CD4-positive, alpha-beta T cell treated with Interleukin-6 for 4 hours (primary cell): ENCODE data around the gene HS2ST1.

ENCODE experiments used
- DNase-seq: peaks from one replicate; pipeline ENCODE4 v3.0.0-alpha.2; 2020; ENCODE audit warnings: mixed read lengths

Gene HS2ST1

DNA sequence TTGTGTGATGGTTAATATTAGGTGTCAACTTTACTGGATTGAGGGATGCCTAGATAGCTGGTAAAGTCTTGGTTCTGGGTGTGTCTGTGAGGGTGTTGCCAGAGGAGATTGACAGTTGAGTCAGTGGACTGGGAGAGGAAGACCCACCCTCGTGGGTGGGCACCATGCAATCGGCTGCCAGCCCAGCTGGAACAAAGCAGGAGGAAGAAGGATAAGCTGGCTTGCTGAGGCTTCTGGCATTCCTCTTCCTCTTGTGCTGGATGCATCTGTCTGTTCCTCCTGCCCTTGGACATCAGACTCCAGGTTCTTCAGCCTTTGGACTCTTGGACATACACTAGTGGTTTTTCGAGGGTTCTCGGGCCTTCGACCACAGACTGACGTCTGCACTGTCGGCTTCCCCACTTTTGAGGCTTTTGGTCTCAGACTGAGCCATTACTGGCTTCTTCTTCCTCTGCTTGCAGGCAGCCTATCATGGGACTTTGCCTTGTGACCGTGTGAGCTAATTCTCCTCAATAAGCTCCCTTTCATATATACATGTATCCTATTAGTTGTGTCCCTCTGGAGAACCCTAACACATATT, 230.0 kb downstream of the HS2ST1 start:
- no peak for DNase-seq

DNA sequence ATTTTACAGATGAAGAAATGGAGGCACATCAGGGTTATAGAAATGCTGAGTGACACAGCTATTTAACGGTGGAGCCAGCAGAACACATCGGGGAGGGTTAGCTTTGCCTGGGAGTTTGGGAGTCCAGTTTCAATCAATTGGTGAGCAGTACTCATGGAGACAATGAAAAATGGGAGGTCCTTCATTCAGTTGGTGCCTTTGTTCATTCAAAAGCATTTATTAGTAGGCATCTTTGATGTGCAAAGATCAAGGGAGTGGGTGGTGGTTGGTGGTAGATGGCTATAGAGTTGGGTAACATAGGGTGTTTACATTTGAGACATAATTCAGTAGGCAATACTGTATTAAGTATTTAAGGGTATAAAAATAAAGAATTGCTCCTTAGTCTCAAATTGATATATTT, 230.5 kb downstream of the HS2ST1 start:
- DNase-seq: no peak

DNA sequence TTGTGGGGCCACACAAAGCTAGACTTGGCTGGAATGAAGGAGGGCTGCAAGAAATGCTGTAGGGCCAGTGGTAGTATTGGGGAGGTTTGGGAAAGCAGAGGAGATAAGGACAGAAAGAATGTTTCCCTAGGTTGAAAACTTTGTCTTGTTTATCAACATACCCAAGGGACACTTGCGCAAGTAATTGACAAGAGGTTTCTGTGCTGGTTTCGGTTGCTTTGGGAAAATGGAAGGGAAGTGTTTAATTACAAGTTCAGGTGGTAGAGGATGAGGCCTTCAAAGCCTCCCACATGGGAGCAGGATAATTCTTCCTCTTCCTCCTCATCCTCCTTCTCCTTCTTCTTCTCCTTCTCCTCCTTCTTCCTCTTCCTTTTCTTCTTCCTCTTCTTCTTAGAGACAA, 232.1 kb downstream of the HS2ST1 start:
- DNase-seq: no peak

DNA sequence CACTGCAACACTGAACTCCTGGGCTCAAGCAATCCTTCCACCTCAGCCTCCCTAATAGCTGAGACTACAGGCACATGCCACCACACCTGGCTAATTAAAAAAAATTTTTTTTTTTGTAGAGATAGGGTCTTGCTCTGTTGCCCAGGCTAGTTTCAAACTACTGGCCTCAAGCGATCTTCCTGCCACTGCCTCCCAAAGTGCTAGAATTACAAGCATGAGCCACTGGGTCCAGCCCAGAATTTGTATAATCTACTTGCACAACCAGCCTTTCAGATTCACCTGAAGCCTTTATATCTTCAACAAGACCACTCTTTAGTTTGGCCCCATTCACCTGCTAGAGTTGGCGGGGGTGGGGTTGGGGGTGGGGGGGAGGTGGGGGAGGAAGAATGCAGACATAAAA, 232.6 kb downstream of the HS2ST1 start:
- no peak for DNase-seq

DNA sequence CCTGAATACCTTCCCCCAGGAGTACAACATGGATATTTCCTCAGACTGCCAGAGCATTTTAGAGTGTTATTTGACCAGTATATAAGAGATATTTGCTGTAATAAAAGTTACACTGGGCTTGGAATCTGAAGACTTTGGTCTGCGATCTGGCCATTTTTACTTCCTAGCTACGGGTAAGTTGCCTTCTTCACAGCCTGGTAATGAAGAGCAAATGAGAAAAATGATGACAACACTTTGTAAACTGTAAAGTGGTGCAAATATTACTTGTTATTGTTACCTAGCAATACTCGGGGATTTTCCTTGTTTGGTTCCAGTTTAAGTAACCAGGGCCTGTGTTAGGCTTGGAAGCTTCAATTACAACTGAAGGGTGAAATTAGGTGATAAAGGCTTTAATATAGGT, 233.4 kb downstream of the HS2ST1 start:
- no peak for DNase-seq

DNA sequence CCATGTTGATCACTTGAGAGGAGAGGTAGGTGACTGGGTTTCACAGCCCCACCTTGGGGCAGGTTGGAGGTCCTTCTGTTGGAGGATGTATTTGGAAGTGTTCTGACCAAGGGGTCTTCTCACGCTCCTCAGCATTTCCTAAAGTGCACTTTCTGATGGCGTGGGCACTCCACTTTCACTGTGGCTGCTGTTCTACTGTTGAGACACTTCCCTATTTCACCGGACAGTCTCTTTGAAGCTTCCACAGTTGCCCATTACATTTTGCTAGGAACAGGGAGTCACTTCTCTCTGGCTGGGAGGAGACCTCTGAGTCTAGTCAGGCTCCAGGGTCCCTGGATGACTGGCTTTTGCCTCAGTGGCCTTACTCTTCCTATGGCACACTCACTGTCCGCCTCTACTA, 234.2 kb downstream of the HS2ST1 start:
- DNase-seq: no peak

DNA sequence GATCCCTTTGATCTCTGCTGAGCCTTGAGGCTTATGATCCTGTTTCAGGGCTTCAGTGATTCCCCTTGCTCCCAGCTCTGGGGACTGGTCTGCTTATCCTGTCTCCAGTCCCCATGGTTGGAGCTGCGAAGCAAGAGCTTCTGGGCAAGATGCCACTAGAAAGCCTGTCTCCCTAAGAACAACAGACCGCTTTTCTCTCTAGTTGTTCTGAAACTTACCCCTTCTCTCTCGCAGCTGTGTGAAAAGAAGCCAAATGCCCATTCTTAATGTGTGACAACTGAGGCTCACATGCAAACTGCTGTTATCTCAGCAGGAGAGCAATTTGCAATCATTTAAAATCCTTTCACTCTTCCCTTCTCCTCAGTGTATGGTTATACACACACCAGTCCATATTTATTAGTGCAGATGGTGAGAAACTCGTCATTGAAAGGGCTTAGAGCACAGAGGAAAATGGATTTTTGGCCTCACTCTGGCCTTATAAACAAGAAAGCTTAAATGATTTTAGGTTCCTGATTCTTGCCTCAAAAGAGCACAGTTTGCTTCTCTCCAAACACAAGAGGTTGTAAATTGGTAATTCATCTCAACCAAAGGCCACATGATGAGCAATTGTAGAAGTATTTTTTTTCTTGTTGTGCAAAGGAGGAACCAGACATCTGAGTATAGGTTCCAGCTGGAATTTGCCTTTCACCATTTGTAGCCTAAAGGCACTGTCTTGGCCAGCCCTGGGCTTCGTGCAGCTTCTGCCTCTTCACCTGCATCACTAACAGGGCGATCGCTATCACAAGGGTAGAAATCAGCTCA, 235.0 kb downstream of the HS2ST1 start:
- no peak for DNase-seq

DNA sequence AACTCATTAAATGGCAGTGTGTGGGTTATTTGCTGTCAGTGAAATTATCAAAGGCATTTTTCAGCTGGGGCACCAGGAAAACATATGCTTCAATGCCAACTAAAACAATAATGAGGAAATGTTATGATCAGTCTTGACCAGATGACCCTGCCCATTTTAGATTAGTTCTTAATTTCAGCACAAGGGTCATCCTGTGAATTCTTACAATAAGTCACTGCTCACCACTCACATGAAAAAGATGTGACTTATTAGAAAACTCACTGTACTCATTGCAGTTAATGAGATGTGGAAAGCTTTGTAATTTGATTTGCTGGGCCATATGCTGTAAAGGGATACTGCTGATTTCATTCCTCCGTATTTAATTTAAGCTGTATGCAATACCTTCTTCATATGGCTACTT, 235.7 kb downstream of the HS2ST1 start:
- DNase-seq: no peak

DNA sequence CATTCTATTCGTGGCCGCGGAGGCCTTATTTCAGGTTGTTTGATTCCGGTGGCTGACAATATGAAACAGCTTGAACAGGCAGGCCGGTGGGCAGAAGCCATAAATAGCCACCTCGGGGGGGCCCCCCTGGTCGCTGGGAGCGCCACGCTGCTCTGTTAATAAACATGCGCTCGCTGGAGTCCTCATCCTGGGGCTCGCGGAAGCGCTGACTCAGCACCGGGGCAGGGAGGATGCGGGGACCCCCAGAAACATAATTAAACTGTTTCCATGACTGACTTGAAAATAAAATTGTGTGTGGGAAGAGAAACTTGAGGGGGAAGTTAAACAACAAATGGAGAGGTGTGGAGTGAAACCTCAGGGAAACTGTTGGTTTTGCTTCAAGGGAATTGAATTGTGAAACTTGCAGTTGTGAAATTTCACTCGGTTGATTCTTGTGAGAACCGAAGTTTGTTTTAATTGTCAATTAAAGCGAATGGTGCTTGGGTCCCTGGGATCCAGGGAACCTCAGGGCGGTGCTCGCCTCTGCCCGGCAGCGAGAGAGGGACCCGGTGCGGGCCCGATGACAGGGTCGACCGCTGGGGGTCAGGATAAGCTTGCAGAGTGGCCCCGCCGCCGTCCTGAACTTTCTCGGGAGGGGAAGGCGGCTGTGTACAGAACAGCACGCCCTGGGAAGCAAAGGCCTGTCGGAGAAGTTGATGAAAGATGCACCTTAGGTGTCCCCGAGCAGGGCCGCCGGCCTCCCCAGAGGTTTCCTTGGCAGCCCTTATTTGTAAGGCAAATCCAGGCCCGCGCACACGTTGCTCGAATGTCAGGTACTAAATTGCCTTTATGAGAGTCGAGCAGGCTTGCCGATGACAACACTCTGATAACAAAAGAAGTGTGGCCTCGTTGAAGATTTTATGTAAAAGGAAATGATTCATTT, 237.3 kb downstream of the HS2ST1 start:
- peak; percentile 26 for DNase-seq

DNA sequence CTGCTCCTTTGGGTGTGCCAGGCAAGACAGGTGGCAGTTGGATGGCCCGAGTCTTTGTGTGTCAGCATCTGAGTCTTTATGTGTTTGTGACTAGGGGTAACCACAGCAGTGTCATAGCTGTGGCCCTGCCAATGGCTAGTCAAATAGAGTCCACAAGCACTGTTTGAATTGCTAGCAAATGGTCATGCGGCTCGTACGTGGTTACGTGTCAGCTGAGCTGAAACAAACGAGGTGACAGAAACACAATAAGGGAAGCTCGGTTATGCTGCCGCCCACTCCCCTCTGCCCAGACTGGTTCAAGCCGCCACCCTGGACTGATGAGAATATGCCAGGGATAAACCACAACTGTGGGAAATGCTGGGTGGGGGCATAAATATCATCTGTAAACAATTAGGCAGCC, 239.9 kb downstream of the HS2ST1 start:
- no peak for DNase-seq

DNA sequence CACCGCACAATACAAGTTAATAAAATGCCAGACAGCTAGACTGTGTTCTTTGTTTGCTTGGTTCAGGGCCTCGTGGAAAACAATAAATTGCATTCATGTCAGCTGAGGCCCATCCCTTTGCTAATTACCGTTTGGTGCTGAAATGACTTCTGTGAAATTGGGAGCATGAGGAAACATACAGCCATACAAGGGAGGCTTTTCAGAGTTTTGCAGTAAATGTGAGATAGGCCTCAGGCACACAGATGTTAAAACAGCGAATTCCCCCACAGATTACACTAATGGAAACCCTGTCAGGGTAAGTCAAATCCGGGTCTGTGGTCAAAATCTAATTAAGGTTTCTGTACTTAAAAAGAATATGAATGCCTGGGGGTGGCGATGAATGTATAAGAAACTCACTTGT, 240.7 kb downstream of the HS2ST1 start:
- no peak for DNase-seq

DNA sequence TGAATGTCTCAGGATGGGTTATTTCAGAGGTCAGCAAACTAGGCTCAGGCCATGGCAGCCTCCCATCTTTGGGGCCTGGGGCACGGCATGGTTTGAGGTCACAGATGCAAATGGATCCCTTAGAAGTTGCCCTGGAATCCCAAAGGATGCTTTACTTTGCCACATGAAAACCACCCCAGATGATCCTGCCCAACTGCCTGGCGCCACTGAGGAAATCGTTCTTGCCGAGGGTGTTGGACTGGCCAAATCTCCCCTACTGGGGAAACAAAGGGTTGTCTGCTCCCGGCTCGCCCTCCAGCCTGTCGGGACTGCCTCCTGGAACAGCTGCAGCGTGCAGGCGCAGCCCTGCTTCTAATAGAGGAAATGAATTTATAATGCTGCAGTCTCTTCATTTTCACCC, 241.2 kb downstream of the HS2ST1 start:
- DNase-seq: no peak

DNA sequence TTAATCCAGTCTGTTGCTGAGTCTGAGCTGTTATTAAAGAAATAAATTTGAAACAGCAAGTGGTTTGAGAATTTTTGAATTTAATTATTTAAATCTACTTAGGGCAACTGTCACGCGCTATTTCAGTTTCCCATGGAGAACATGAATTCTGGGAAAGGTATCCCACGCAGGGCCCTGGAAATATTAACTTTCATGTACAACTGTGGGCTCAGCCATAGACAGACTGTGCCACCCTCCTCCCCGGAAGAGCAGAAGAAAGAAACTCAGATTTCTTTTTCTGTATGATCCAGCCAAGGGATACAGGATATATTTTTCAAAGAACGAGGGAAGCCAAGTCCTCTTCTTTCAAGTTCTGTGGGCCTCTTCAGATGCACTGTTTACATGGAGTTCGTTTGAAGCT, 241.7 kb downstream of the HS2ST1 start:
- no peak for DNase-seq

DNA sequence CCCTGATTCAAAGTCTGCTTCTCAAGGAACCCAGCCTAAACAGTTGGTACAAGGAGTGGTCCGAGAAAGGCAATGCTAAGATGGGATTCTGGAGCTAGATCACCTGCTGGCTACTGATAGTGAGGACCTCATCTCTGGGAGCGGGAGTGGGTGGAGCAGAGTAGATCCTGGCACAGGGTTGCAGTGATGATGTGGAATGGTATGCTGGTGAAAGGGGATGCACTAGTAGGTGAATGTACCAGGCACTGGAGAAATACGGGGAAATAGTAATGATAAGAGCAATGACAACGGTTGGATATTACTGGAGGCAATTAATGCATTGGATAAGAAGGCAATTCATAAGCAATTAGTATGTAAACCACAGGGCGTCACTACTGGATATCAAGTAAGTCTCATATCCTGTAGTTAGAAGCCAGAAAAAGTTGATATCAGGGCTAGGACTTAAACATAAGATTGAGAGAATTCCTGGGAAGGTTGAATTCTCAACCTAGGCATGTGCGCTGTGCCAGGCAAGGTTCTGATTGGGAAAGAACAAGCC, 245.0 kb downstream of the HS2ST1 start:
- no peak for DNase-seq
